GM23338 (cell line): ENCODE measurements around the gene TMEM132D. TPM values are rescaled to one million over a fixed set of nuclear protein-coding genes. Genes with fewer than 3 reads are reported as not detected.

Experiments used
- ATAC-seq: fragments of 200-7000 bp; cut with Tn5 transposase; 3 replicates; pipeline ENCODE4 v1.9.1; 2020
- DNase-seq: peaks from one replicate; pipeline ENCODE4 v3.0.0-alpha.2; 2015; ENCODE audit warnings: low spot score
- H2AFZ ChIP-seq: fragments of 200-600 bp; sonication (generic); 2 replicates; pipeline ENCODE4 v1.8.0; 2016; ENCODE audit warnings: antibody characterized with exemption, mild to moderate bottlenecking, moderate library complexity
- H3F3A ChIP-seq: fragments of 200-600 bp; sonication (generic); replicated peaks from 2 replicates; pipeline ENCODE4 v1.8.0; 2017; ENCODE audit warnings: antibody characterized with exemption, mixed run types, low read depth
- H3K27ac ChIP-seq: fragments of 200-600 bp; sonication (generic); 2 replicates; pipeline ENCODE4 v1.6.1; 2016; ENCODE audit warnings: low read depth
- H3K27me3 ChIP-seq: fragments of 200-600 bp; sonication (generic); 2 replicates; pipeline ENCODE4 v1.8.0; 2016; ENCODE audit warnings: mild to moderate bottlenecking, mixed run types, moderate library complexity; ENCODE audit not compliant: insufficient read depth
- H3K36me3 ChIP-seq: fragments of 200-600 bp; sonication (generic); 2 replicates; pipeline ENCODE4 v1.8.0; 2016; ENCODE audit warnings: mild to moderate bottlenecking; ENCODE audit not compliant: insufficient read depth
- H3K4me1 ChIP-seq: fragments of 200-600 bp; sonication (generic); 2 replicates; pipeline ENCODE4 v1.8.0; 2016; ENCODE audit warnings: mild to moderate bottlenecking, moderate library complexity; ENCODE audit not compliant: insufficient read depth
- H3K4me2 ChIP-seq: fragments of 200-600 bp; sonication (generic); 2 replicates; pipeline ENCODE4 v1.7.1; 2017; ENCODE audit warnings: mixed run types
- H3K4me3 ChIP-seq: fragments of 200-600 bp; sonication (generic); 2 replicates; pipeline ENCODE4 v1.6.1; 2016; ENCODE audit warnings: mixed run types
- H3K79me2 ChIP-seq: fragments of 200-600 bp; sonication (generic); replicated peaks from 2 replicates; pipeline ENCODE4 v1.8.0; 2017; ENCODE audit warnings: mild to moderate bottlenecking; ENCODE audit not compliant: insufficient read depth
- H3K9me2 ChIP-seq: fragments of 200-600 bp; sonication (generic); 2 replicates; pipeline ENCODE4 v1.8.0; 2017; ENCODE audit not compliant: insufficient read depth
- H4K20me1 ChIP-seq: fragments of 200-600 bp; sonication (generic); replicated peaks from 2 replicates; pipeline ENCODE4 v1.8.0; 2017; ENCODE audit warnings: mild to moderate bottlenecking; ENCODE audit not compliant: insufficient read depth
- H3K27ac Mint-ChIP-seq: 2 replicates; pipeline ENCODE4 v1.8.0; 2020; ENCODE audit warnings: inconsistent platforms, mild to moderate bottlenecking, moderate library complexity, mixed read lengths
- H3K27me3 Mint-ChIP-seq: 3 replicates; pipeline ENCODE4 v1.8.0; 2022; ENCODE audit warnings: low read depth, mild to moderate bottlenecking, moderate library complexity, mixed read lengths, inconsistent platforms; ENCODE audit not compliant: insufficient read depth, poor library complexity
- H3K36me3 Mint-ChIP-seq: 3 replicates; pipeline ENCODE4 v1.8.0; 2021; ENCODE audit warnings: low read depth, mild to moderate bottlenecking, inconsistent platforms, moderate library complexity, mixed read lengths
- H3K4me1 Mint-ChIP-seq: 3 replicates; pipeline ENCODE4 v1.8.0; 2020; ENCODE audit warnings: mild to moderate bottlenecking, inconsistent platforms, mixed read lengths
- H3K4me3 Mint-ChIP-seq: 3 replicates; pipeline ENCODE4 v1.8.0; 2021; ENCODE audit warnings: moderate library complexity, mild to moderate bottlenecking, inconsistent platforms, mixed read lengths
- H3K9me3 Mint-ChIP-seq: 3 replicates; pipeline ENCODE4 v1.8.0; 2020; ENCODE audit warnings: moderate library complexity, mild to moderate bottlenecking, inconsistent platforms, mixed read lengths
- CREB1 ChIP-seq: fragments of 250-450 bp; sonication (Bioruptor Pico); IDR thresholded peaks from 2 replicates; pipeline ENCODE4 v1.5.0; 2020; ENCODE audit warnings: low read depth, mild to moderate bottlenecking, moderate library complexity
- CTCF ChIP-seq, 2 experiments: fragments of 200-600 bp in 1 of 2; sonication (generic) in 1 of 2; conservative IDR thresholded peaks; 2 replicates each; pipeline versions ENCODE4 v1.5.1 to v1.6.1; 2016 to 2017; ENCODE audit warnings: antibody characterized with exemption in 2 of 2, low read depth in 2 of 2, mild to moderate bottlenecking in 2 of 2, moderate library complexity in 1 of 2
- EZH2 ChIP-seq: fragments of 200-600 bp; sonication (generic); IDR thresholded peaks from one replicate; pipeline ENCODE4 v1.8.0; 2017; ENCODE audit warnings: antibody characterized with exemption, mild to moderate bottlenecking, low read depth; ENCODE audit not compliant: unreplicated experiment
- EZH2phosphoT487 ChIP-seq: fragments of 200-600 bp; sonication (generic); IDR thresholded peaks from one replicate; pipeline ENCODE4 v1.8.1; 2018; ENCODE audit warnings: antibody characterized with exemption; ENCODE audit not compliant: unreplicated experiment
- JUNB ChIP-seq: IDR thresholded peaks from one replicate; pipeline ENCODE4 v1.6.1; 2016; ENCODE audit warnings: antibody characterized with exemption; ENCODE audit not compliant: unreplicated experiment
- NANOG ChIP-seq: IDR thresholded peaks from 2 replicates; pipeline ENCODE4 v1.6.1; 2016; ENCODE audit warnings: antibody characterized with exemption, borderline replicate concordance
- POLR2AphosphoS5 ChIP-seq: IDR thresholded peaks from 2 replicates; pipeline ENCODE4 v1.6.1; 2016; ENCODE audit warnings: antibody characterized with exemption, low read depth
- REST ChIP-seq: IDR thresholded peaks from one replicate; pipeline ENCODE4 v1.6.1; 2018; ENCODE audit warnings: antibody characterized with exemption; ENCODE audit not compliant: unreplicated experiment
- STAT1 ChIP-seq: IDR thresholded peaks from one replicate; pipeline ENCODE4 v1.6.1; 2016; ENCODE audit warnings: antibody characterized with exemption; ENCODE audit not compliant: unreplicated experiment
- ZNF114 ChIP-seq: fragments of 250-450 bp; sonication (Bioruptor Pico); IDR thresholded peaks from 2 replicates; pipeline ENCODE4 v1.5.0; 2020; ENCODE audit warnings: mild to moderate bottlenecking, moderate library complexity
- ZNF331 ChIP-seq: fragments of 250-450 bp; sonication (Bioruptor Pico); IDR thresholded peaks from 2 replicates; pipeline ENCODE4 v1.5.0; 2020; ENCODE audit warnings: low read depth, mild to moderate bottlenecking, moderate library complexity
- polyA plus RNA-seq: library from polyadenylated mRNA; unstranded; fragments of >200 nt; fragmentation: Nextera tagmentation; extraction: Ambion mirVana; gene quantifications from 2 replicates; pipeline ENCODE4 v1.2.1, GENCODE V29; 2016
- total RNA-seq: library from RNA; depleted of rRNA; stranded (reverse); fragments of >200 nt; shearing (Covaris generic); gene quantifications from 2 replicates; pipeline ENCODE4 v1.2.3, GENCODE V29; 2014
- TF ChIP-seq, protein P1 (sequence below): fragments of 250-450 bp; sonication (Bioruptor Pico); IDR thresholded peaks from 2 replicates; pipeline ENCODE4 v1.5.0; 2020; ENCODE audit warnings: mild to moderate bottlenecking, moderate library complexity

Gene TMEM132D
- total and polyA plus RNA-seq, 2 experiments from 2014 or later = 0.44 to 5.3 TPM

DNA sequence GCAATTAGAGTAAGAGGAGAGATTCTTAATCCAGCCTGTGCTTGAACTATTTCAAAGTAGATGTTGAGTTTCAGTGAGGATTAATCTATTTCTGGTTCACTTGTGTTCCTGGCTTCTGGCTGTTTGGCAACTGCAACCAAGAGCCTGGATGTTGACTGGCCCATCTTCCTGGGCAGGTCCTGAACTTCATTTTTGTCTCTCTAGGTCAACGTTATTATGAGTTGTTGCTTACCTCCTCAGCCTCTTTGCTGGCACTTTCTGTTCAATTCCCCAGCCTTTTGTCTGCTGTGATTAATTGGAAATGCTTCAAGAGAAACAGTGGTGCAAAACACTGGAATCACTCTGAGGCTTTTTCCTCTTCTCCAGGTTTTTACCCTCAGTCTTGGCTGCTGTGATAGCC, 56.8 kb downstream of the TMEM132D start (continued):
- TF ChIP-seq JUNB (no peak), REST (no peak), CREB1 (CRISPR knock-in tag) (no peak), EZH2phosphoT487 (no peak), ZNF114 (CRISPR knock-in tag) (no peak)

DNA sequence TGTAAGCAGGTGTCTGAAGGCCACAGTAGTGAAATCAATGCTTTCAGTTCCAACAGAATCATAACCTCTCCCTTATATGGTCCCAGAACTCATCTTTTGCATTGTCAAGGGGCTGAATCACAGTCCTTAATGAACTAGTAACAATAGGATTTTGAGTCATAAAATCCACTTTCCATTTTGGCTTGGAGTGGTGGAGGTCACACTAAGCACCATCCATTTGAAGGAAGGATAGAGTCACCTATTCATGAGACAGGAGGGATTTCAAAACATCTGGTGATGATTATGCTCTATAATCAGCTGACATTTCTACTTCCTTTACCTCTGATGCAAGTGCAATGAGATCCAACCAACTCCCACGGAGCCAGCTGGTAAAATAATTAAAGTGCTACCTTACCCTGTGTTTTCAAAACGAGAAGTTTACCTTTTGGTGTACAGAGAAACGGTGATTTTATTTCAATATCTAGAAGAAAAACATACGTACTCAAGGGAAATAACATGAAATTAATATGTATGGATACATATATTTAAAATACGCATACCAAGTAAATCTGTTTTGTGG, 59.1 kb downstream of the TMEM132D start:
- Histone ChIP-seq H3K9me2 (0 out of 2 replicates have a peak, but pooled peaks cover 5% of the 10 kb centered on the region), H3K4me1 (no peaks in the 10 kb centered on the region), H4K20me1 (no peaks in the 10 kb centered on the region), H3F3A (no peaks in the 10 kb centered on the region), H3K79me2 (no peaks in the 10 kb centered on the region), H3K27me3 (no peaks in the 10 kb centered on the region), H3K4me2 (no peak overlapping the region), H3K27ac (no peak overlapping the region), H3K4me3 (no peak overlapping the region), H3K36me3 (no peaks in the 10 kb centered on the region), H2AFZ (no peak overlapping the region)
- Mint-ChIP-seq H3K9me3 (peaks cover 98% of the 10 kb centered on the region), H3K27me3 (peaks cover 3% of the 10 kb centered on the region), H3K36me3 (peaks cover 35% of the 10 kb centered on the region), H3K27ac (no peak overlapping the region), H3K4me1 (no peaks in the 10 kb centered on the region), H3K4me3 (no peak overlapping the region)
- ATAC-seq (no peak), DNase-seq (no peak)
- no peak for TF ChIP-seq NANOG
- TF ChIP-seq CTCF (conservative IDR thresholded peaks at IDR 0.05; ENCODE audit: low read depth in 2 of 2) = no peak
- TF ChIP-seq ZNF331 (CRISPR knock-in tag) = no peak
- no peak for TF ChIP-seq POLR2AphosphoS5
- TF ChIP-seq EZH2phosphoT487 = no peak
- TF ChIP-seq, protein P1, sequence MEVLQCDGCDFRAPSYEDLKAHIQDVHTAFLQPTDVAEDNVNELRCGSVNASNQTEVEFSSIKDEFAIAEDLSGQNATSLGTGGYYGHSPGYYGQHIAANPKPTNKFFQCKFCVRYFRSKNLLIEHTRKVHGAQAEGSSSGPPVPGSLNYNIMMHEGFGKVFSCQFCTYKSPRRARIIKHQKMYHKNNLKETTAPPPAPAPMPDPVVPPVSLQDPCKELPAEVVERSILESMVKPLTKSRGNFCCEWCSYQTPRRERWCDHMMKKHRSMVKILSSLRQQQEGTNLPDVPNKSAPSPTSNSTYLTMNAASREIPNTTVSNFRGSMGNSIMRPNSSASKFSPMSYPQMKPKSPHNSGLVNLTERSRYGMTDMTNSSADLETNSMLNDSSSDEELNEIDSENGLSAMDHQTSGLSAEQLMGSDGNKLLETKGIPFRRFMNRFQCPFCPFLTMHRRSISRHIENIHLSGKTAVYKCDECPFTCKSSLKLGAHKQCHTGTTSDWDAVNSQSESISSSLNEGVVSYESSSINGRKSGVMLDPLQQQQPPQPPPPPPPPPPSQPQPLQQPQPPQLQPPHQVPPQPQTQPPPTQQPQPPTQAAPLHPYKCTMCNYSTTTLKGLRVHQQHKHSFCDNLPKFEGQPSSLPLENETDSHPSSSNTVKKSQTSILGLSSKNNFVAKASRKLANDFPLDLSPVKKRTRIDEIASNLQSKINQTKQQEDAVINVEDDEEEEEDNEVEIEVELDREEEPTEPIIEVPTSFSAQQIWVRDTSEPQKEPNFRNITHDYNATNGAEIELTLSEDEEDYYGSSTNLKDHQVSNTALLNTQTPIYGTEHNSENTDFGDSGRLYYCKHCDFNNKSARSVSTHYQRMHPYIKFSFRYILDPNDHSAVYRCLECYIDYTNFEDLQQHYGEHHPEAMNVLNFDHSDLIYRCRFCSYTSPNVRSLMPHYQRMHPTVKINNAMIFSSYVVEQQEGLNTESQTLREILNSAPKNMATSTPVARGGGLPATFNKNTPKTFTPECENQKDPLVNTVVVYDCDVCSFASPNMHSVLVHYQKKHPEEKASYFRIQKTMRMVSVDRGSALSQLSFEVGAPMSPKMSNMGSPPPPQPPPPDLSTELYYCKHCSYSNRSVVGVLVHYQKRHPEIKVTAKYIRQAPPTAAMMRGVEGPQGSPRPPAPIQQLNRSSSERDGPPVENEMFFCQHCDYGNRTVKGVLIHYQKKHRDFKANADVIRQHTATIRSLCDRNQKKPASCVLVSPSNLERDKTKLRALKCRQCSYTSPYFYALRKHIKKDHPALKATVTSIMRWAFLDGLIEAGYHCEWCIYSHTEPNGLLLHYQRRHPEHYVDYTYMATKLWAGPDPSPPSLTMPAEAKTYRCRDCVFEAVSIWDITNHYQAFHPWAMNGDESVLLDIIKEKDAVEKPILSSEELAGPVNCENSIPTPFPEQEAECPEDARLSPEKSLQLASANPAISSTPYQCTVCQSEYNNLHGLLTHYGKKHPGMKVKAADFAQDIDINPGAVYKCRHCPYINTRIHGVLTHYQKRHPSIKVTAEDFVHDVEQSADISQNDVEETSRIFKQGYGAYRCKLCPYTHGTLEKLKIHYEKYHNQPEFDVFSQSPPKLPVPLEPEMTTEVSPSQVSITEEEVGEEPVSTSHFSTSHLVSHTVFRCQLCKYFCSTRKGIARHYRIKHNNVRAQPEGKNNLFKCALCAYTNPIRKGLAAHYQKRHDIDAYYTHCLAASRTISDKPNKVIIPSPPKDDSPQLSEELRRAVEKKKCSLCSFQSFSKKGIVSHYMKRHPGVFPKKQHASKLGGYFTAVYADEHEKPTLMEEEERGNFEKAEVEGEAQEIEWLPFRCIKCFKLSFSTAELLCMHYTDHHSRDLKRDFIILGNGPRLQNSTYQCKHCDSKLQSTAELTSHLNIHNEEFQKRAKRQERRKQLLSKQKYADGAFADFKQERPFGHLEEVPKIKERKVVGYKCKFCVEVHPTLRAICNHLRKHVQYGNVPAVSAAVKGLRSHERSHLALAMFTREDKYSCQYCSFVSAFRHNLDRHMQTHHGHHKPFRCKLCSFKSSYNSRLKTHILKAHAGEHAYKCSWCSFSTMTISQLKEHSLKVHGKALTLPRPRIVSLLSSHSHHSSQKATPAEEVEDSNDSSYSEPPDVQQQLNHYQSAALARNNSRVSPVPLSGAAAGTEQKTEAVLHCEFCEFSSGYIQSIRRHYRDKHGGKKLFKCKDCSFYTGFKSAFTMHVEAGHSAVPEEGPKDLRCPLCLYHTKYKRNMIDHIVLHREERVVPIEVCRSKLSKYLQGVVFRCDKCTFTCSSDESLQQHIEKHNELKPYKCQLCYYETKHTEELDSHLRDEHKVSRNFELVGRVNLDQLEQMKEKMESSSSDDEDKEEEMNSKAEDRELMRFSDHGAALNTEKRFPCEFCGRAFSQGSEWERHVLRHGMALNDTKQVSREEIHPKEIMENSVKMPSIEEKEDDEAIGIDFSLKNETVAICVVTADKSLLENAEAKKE (CRISPR knock-in tag) = no peak
- no peak for TF ChIP-seq STAT1
- no peak for TF ChIP-seq JUNB
- no peak for TF ChIP-seq ZNF114 (CRISPR knock-in tag)
- no peak for TF ChIP-seq EZH2
